ENCODE data around the gene PODXL.
"Not testable (repeated sequence)": the region's sequence is repeated elsewhere in the genome, so short reads cannot be mapped to it uniquely, and the experiment has no call there.

Gene PODXL

DNA sequence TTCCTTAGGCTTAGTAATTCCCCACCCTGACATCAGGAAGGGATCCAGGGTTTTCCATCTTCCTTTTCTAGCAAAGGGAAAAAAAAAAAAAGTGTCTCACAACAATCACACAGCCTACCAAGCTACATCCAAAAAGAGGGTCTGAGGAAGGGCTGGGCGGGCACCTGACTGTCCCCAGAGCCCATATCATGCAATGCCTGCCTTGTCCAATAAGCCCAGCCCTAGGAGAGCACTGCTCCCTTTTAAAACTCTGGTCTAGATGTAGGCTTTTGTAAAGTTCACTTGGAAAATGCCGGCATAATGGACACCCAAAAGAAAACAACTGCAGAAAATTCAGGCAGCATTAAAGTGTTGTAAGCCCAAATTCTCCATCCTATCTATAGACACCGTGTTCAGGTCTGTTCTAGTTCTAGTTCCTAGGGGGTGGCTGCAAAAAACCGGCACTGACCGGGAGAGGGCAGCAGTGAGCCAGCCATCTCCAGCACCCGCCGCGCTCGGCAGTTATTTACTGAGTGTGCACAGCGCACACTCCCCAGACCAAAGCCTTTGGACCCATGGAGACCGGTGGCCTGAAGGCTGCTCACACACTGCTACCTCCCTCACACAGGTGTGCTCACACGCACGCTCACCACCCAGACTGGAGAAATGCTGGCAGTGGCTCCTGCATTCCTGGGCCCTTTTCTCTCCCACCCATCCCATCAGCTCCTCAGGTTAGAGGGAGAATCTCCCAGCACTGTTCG, 48.7 kb downstream of the PODXL start:
- no peak for TF ChIP-seq FOXP2 (optimal IDR thresholded peaks at IDR 0.05; ENCODE audit: control extremely low read depth, extremely low read length, insufficient read depth)
- no peak for TF ChIP-seq POLR2AphosphoS5 (IDR thresholded peaks at IDR 0.05; ENCODE audit: borderline replicate concordance, low read depth, low read length)
- no peak for TF ChIP-seq EZH2 (IDR thresholded peaks at IDR 0.05)
- Histone ChIP-seq H3K36me3 (ENCODE audit: insufficient read depth, low read length) (peaks cover 23% of the 10 kb centered on the region; the same call in 1 of the 2 replicates), H3K9me3 (ENCODE audit: low read depth, low read length) (no peaks in the 10 kb centered on the region), H3K27ac (no peak overlapping the region), H3K4me3 (no peak overlapping the region), H3K9ac (ENCODE audit: insufficient read length) (no peak overlapping the region)
- DNase-seq (ENCODE audit: low read depth, low spot score), result no peak

DNA sequence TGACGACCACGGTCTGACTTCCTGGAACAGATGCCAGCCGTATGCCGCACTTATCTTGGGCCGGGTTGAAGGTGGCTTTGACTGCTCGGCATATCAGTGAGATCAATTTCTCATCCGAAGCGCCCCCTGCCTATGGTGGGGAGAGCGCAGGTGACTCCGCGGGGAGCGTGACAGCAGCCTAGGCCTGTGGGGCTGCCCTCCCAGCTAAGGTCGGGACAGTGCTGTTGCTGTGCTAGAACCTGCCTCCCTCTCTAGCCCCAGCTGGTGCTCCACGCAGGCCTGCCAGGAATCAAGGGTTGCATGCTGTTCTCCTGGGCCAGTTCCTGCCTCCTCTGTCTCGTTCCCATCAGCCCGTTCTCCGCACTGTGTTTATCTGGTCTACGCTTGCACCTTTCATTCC, 49.8 kb downstream of the PODXL start:
- Histone ChIP-seq H3K4me3 (no peak overlapping the region), H3K9ac (ENCODE audit: insufficient read length) (no peak overlapping the region), H3K27ac (no peak overlapping the region), H3K36me3 (ENCODE audit: insufficient read depth, low read length) (peaks cover 25% of the 10 kb centered on the region; the same call in 1 of the 2 replicates), H3K9me3 (ENCODE audit: low read depth, low read length) (no peaks in the 10 kb centered on the region)
- TF ChIP-seq FOXP2 (optimal IDR thresholded peaks at IDR 0.05; ENCODE audit: control extremely low read depth, extremely low read length, insufficient read depth) (no peak), EZH2 (IDR thresholded peaks at IDR 0.05) (no peak)
- no peak for DNase-seq (ENCODE audit: low read depth, low spot score)

DNA sequence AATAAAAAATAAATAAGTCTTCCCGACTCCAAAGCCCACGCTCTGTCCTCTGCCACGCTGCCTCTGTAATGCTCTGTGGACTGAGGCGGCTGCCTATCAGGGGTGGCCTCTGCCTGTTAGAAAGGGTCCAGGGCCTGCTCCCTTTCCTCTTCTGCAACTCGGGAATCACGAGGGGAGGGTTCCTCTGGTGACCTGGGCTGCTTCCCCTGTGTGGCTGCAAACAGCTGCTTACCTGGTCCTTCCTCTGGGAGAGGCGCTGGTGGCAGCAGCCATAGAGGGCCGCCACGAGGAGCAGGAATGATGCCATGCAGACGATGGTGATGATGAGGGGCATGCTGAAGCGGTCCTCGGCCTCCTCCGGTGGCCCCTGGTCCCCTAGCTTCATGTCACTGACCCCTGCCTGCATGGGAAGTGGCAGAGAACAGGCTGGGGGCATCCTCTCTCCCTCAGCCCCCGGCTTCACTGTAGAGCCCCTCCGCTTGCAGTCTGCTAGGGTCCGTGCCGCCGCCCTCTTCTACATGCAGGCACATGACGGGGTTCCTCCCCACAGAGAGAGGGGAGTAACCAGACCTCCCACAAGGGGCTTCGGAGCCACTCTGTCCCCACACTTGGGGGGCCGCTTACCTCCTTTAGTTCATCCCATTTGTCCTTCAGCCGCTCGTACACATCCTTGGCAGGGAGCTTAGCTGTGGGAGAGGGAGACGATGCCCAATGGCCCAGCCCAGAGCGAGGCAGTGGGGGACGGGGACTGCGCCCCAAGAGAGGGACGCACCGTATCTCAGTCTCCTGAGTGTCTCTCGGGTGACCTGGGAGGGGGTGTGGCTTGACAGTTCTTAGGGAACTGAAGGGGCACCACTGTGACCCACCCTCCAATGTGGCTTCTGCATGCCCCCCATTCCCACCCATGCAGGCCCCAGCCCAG, 50.5 kb downstream of the PODXL start:
- Histone ChIP-seq H3K36me3 (ENCODE audit: insufficient read depth, low read length) (peaks cover 25% of the 10 kb centered on the region; the same call in 1 of the 2 replicates), H3K4me3 (no peak overlapping the region), H3K27ac (no peak overlapping the region), H3K9me3 (ENCODE audit: low read depth, low read length) (no peaks in the 10 kb centered on the region), H3K9ac (ENCODE audit: insufficient read length) (no peak overlapping the region)
- no peak for DNase-seq (ENCODE audit: low read depth, low spot score)
- no peak for TF ChIP-seq FOXP2 (optimal IDR thresholded peaks at IDR 0.05; ENCODE audit: control extremely low read depth, extremely low read length, insufficient read depth)

DNA sequence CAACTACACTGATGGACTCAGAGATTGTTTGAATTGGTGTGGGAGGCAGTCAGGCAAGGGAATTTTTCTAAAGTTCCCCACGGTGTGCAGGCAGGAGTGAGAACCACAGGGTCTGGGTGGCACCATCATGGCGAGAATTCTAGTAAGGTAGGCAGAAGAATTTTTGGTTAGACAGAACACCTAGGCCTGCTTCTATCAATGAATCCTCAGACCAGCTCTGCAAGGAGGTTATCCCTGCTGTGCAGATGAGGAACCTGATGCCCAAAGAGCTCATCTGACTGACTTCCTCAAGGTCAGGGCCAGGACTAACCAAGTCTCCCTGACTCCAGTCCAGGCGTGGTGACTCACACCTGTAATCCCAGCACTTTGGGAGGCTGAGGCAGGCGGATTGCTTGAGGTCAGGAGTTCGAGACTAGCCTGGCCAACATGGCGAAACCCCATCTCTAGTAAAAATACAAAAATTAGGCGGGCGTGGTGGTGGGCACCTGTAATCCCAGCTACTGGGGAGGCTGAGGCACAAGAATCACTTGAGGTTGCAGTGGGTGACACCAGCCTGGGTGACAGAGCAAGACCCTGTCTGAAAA, 51.3 kb downstream of the PODXL start:
- not testable (repeated sequence) for H3K9ac ChIP-seq (ENCODE audit: insufficient read length); DNase-seq (ENCODE audit: low read depth, low spot score); H3K9me3 ChIP-seq (ENCODE audit: low read depth, low read length); H3K4me3 ChIP-seq; H3K27ac ChIP-seq
- H3K36me3 ChIP-seq (ENCODE audit: insufficient read depth, low read length), result peaks cover 23% of the 10 kb centered on the region; the same call in 1 of the 2 replicates

DNA sequence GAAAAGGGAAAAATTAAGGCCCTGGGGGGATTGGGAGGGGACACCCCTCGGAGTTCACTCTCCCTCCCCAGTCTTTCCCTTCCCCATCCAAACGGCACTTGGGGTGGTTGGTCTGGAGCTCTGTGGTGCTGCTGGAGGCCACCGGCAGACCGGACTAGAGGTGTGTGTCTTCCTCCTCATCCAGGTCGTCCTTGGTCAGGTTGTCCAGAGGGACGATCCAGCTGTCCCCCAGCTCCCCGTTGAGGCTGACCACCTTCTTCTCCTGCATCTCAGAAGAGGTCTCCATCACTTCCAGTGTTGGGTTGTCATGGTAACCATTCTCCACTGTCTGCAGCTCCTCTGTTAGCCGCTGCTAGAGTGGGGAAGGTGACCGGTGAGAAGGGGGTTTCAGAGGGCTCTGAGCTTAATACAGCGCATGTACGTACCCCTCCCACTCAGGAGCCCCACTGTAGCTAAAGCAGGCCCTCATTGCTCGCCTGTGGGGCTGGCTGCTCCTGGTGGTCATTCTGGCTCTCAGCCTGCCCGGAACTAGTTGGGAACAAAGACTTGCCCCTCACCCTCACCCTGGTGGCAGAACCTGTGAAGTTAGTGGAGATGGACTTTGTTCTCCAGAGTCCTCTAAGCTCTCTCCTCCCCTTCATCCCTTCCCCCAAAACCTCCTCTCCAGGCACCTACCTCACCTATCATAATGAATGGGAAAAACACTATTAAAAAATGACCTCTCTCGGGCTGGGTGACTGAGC, 52.1 kb downstream of the PODXL start:
- H3K27ac ChIP-seq, result no peak overlapping the region
- DNase-seq (ENCODE audit: low read depth, low spot score), result no peak
- TF ChIP-seq EZH2 (IDR thresholded peaks at IDR 0.05), result no peak
- no peak for TF ChIP-seq FOXP2 (optimal IDR thresholded peaks at IDR 0.05; ENCODE audit: control extremely low read depth, extremely low read length, insufficient read depth)
- no peak for TF ChIP-seq POLR2AphosphoS5 (IDR thresholded peaks at IDR 0.05; ENCODE audit: borderline replicate concordance, low read depth, low read length)
- no peaks in the 10 kb centered on the region for H3K9me3 ChIP-seq (ENCODE audit: low read depth, low read length)
- no peak overlapping the region for H3K9ac ChIP-seq (ENCODE audit: insufficient read length)
- peaks cover 19% of the 10 kb centered on the region; the same call in 1 of the 2 replicates for H3K36me3 ChIP-seq (ENCODE audit: insufficient read depth, low read length)
- H3K4me3 ChIP-seq, result no peak overlapping the region

DNA sequence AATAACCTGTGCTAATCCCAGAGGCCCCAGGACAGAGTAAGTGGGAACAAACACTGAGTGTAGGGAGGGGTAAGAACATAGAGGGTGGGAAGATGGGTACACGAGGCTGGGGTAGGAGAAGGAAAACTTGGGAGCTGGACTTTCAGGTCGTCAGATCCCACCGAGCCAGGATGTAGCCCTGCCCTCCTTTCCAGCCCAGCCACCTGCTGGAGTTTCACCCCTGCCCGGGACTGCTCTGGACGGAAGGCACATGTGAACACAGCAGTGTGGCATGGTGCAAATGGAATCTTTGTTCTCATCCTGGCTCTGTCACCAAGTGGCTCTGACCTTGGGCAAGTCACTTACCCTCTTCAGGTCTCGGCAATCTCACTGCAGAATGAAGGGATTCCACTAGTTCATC, 52.8 kb downstream of the PODXL start:
- Histone ChIP-seq H3K36me3 (ENCODE audit: insufficient read depth, low read length) (peaks cover 19% of the 10 kb centered on the region; the same call in 1 of the 2 replicates), H3K9me3 (ENCODE audit: low read depth, low read length) (no peaks in the 10 kb centered on the region), H3K9ac (ENCODE audit: insufficient read length) (no peak overlapping the region), H3K27ac (peak overlapping the region; percentile 38; the same call in 1 of the 2 replicates), H3K4me3 (no peak overlapping the region)
- TF ChIP-seq EZH2 (IDR thresholded peaks at IDR 0.05) (no peak), FOXP2 (optimal IDR thresholded peaks at IDR 0.05; ENCODE audit: control extremely low read depth, extremely low read length, insufficient read depth) (no peak), POLR2AphosphoS5 (IDR thresholded peaks at IDR 0.05; ENCODE audit: borderline replicate concordance, low read depth, low read length) (no peak)
- no peak for DNase-seq (ENCODE audit: low read depth, low spot score)

DNA sequence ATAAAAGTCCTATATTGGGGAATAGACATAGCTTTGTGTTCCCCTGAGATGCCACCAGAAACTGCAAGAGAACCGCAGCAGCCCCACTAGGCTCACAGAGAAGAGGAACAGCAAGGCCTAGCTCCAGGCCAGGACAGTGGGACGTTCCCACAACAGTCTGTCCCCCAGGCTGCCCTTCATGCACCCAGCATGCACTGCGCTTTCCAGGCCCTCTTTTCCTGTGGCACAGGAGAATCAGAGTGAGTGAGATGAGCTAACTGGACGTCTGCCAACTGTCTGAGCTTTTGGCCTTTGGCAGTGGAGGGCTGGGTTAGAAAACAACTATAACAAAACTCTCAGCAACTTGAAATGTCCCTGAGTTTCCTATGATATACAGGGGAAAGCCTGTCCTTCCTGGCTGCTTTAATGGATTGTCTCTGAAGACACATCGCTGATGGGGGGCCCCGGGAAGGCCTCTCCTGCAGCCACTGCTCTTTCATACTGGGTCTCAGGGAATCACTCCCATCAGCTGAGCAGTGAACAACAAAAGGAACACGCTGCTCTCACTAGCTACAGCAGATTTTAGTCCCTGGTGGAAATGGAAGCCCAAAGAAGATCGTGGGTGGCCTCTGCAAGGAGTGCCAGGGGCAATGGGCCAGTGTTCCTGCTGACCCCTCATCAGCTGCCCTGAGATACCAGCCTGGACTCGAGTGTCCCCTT, 53.5 kb downstream of the PODXL start:
- Histone ChIP-seq H3K9me3 (ENCODE audit: low read depth, low read length) (no peaks in the 10 kb centered on the region), H3K9ac (ENCODE audit: insufficient read length) (no peak overlapping the region), H3K4me3 (no peak overlapping the region), H3K27ac (peak overlapping the region; percentile 38), H3K36me3 (ENCODE audit: insufficient read depth, low read length) (peaks cover 23% of the 10 kb centered on the region; the same call in 1 of the 2 replicates)
- TF ChIP-seq EZH2 (IDR thresholded peaks at IDR 0.05), result no peak
- TF ChIP-seq FOXP2 (optimal IDR thresholded peaks at IDR 0.05; ENCODE audit: control extremely low read depth, extremely low read length, insufficient read depth), result no peak
- no peak; the same call in 1 of the 2 replicates for TF ChIP-seq POLR2AphosphoS5 (IDR thresholded peaks at IDR 0.05; ENCODE audit: borderline replicate concordance, low read depth, low read length)
- DNase-seq (ENCODE audit: low read depth, low spot score), result no peak
